Measurements from ENCODE around the gene OR6M1. TPM values are rescaled to one million over a fixed set of nuclear protein-coding genes. Genes with fewer than 3 reads are reported as not detected.

The OR6M1 gene
- not detected in 2 replicates for total RNA-seq (2014; rRNA removed; shearing (Covaris generic))

DNA sequence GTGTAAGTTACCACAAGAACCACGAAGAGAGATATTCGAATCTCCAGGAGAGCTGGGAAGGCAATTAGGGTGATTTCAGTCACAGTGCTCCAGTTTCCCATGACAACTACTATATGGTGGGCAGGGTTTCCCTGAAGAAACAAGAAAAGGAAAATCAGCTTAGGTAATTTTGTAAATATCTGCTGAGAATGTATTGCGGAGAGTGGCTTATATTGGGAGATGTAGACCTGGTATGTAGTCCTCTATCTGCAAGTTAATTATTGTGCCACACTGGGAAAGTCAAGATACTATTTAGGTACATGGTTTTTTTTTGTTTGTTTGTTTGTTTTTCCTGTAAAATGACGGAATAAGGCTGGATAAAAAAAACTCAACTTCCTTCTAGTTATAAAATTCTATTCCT lies at the start of gene OR6M1:
Gene OR6M1, minus strand, starts transcription at position 101 of the 400 bp plus-strand sequence. Its CDS starts 0 bp downstream, at position 101.
- Histone ChIP-seq H3K4me1 (replicated peaks) (no peaks in the 10 kb centered on the region), H3K9me3 (replicated peaks) (no peaks in the 10 kb centered on the region), H3K4me3 (no peak within 1 kb of the TSS), H3K27ac (no peak within 1 kb of the TSS), H3K27me3 (replicated peaks) (no peaks in the 10 kb centered on the region), H3K36me3 (no peaks in the 10 kb centered on the region)
- no peak for DNase-seq (ENCODE audit: low read depth in 1 of 2, low spot score in 2 of 2)

GRCh38 chr11:123853038-123853437 lies 46.9 kb upstream of the OR6M1 start:
- Histone ChIP-seq H3K36me3 (no peaks in the 10 kb centered on the region), H3K27ac (no peak overlapping the region), H3K4me3 (no peak overlapping the region), H3K9me3 (replicated peaks) (no peaks in the 10 kb centered on the region), H3K4me1 (replicated peaks) (no peaks in the 10 kb centered on the region), H3K27me3 (replicated peaks) (no peaks in the 10 kb centered on the region)
- no peak for DNase-seq (ENCODE audit: low read depth in 1 of 2, low spot score in 2 of 2)

DNA sequence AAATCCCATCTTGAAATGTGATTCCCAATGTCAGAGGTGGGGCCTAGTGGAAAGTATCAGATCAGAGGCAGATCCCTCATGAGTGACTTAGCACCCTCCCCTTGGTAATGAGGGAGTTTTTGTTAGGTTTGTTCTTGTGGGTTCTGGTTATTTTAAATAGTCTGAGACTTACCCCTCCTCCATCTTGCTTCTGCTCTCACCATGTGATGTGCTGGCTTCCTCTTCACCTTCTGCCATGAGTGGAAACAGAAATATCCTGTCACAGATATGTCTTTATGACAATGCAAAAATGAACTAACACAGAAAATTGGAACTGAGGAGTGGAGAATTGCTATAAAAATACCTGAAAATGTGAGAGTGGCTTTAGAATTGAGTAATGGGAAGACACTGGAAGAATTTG lies 46.2 kb upstream of the OR6M1 start:
- H3K9me3 ChIP-seq (replicated peaks): no peaks in the 10 kb centered on the region
- H3K4me3 ChIP-seq: no peak overlapping the region
- H3K27ac ChIP-seq: no peak overlapping the region
- DNase-seq (ENCODE audit: low read depth in 1 of 2, low spot score in 2 of 2): no peak
- no peaks in the 10 kb centered on the region for H3K4me1 ChIP-seq (replicated peaks)
- no peaks in the 10 kb centered on the region for H3K36me3 ChIP-seq
- no peaks in the 10 kb centered on the region for H3K27me3 ChIP-seq (replicated peaks)

DNA sequence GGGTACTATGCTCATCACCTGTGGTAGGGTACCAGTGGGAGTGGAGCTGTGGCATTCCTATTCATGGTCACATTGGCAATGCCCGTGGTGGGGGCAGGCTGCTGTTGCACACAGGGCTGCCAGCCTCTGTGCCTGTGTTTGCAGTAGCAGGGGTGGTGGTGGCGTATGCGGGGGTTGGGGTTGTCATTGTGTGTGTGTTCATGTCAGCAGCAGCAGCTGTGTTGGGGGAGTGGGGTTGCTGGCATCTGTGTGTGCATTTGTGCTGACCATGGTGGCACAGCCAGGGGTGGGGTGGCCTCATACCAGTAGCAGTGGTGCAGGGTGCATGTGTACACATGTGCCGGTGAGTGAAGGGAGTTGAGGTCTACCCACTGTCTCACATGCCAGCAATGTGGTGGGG lies 45.0 kb upstream of the OR6M1 start:
- H3K36me3 ChIP-seq: no peaks in the 10 kb centered on the region
- no peaks in the 10 kb centered on the region for H3K4me1 ChIP-seq (replicated peaks)
- no peak overlapping the region for H3K27ac ChIP-seq
- H3K9me3 ChIP-seq (replicated peaks): no peaks in the 10 kb centered on the region
- H3K4me3 ChIP-seq: no peak overlapping the region
- DNase-seq (ENCODE audit: low read depth in 1 of 2, low spot score in 2 of 2): no peak
- H3K27me3 ChIP-seq (replicated peaks): no peaks in the 10 kb centered on the region

- Histone ChIP-seq H3K4me1 (replicated peaks) (no peaks in the 10 kb centered on the region), H3K9me3 (replicated peaks) (no peaks in the 10 kb centered on the region), H3K36me3 (no peaks in the 10 kb centered on the region), H3K4me3 (no peak overlapping the region), H3K27me3 (replicated peaks) (no peaks in the 10 kb centered on the region), H3K27ac (no peak overlapping the region)
- DNase-seq (ENCODE audit: low read depth in 1 of 2, low spot score in 2 of 2): no peak
Measured at GRCh38 chr11:123841174-123841573, 35.0 kb upstream of the OR6M1 start.

DNA sequence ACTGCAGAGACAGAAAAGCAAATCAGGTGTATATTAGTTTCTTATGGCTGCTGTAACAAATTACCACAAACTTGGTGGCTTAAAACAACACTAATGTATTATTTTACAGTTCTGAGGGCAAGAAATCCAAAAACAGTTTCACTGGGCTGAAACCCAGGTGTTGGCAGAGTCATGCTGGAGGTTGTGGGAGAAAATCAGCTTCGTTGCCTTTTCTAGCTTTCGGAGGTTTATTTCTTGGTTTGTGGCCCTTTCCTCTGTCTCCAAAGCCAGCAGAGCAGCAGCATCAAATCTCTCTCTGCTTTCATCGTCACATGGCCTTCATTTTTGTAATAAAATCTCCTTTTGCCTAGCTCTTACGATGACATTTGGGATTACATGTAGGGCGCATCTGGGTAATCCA lies 33.0 kb upstream of the OR6M1 start:
- Histone ChIP-seq H3K36me3 (no peaks in the 10 kb centered on the region), H3K27ac (no peak overlapping the region), H3K27me3 (replicated peaks) (no peaks in the 10 kb centered on the region), H3K9me3 (replicated peaks) (no peaks in the 10 kb centered on the region), H3K4me3 (no peak overlapping the region), H3K4me1 (replicated peaks) (no peaks in the 10 kb centered on the region)
- no peak for DNase-seq (ENCODE audit: low read depth in 1 of 2, low spot score in 2 of 2)

DNA sequence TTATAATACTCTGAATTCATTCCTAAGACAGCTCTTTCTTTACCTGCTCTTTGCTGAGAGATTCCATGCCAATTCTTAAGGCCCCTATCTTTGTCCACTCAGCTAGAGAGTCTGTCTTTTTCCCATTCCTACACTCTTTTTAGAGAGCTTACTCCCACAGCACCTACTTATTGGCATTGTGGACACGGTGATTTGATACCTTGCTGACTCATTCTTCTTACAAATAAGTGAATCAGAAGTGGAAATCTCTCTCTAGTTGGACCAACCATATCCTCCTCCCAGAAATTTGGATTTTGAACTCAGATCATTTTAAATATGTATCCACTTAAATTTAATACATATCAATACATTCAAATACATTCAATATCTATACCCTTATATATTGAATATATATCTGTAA lies 32.5 kb upstream of the OR6M1 start:
- no peaks in the 10 kb centered on the region for H3K27me3 ChIP-seq (replicated peaks)

GRCh38 chr11:123838199-123838598 lies 32.0 kb upstream of the OR6M1 start:
- no peak overlapping the region for H3K4me3 ChIP-seq
- no peak for DNase-seq (ENCODE audit: low read depth in 1 of 2, low spot score in 2 of 2)
- H3K9me3 ChIP-seq (replicated peaks): no peaks in the 10 kb centered on the region
- no peaks in the 10 kb centered on the region for H3K36me3 ChIP-seq
- no peaks in the 10 kb centered on the region for H3K27me3 ChIP-seq (replicated peaks)
- H3K4me1 ChIP-seq (replicated peaks): no peaks in the 10 kb centered on the region
- H3K27ac ChIP-seq: no peak overlapping the region

More for the DNA sequence above, 32.5 kb upstream of the OR6M1 start:
- Histone ChIP-seq H3K9me3 (replicated peaks) (no peaks in the 10 kb centered on the region), H3K36me3 (no peaks in the 10 kb centered on the region), H3K27ac (no peak overlapping the region), H3K4me1 (replicated peaks) (no peaks in the 10 kb centered on the region), H3K4me3 (no peak overlapping the region)
- DNase-seq (ENCODE audit: low read depth in 1 of 2, low spot score in 2 of 2): no peak

- Histone ChIP-seq H3K4me1 (replicated peaks) (no peaks in the 10 kb centered on the region), H3K27me3 (replicated peaks) (no peaks in the 10 kb centered on the region), H3K4me3 (no peak overlapping the region), H3K9me3 (replicated peaks) (no peaks in the 10 kb centered on the region), H3K27ac (no peak overlapping the region), H3K36me3 (no peaks in the 10 kb centered on the region)
- DNase-seq (ENCODE audit: low read depth in 1 of 2, low spot score in 2 of 2): no peak
Measured at GRCh38 chr11:123833095-123833494, 26.9 kb upstream of the OR6M1 start.

DNA sequence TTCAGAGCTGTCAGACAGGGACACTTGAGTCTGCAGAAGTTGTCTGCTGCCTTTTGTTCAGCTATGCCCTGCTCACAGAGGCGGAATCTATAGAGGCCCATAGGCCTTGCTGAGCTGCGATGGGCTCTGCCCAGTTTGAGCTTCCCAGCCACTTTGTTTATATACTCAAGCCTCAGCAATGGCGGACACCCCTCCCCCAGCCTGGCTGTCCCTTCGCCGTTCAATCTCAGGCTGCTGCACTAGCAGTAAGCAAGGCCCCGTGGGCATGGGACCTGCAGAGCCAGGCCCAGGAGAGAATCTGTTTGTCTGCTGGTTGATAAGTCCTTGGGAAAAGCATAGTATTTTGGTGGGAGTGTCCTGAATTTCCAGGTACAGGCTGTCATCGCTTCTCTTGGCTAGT lies 23.6 kb upstream of the OR6M1 start:
- no peak overlapping the region for H3K4me3 ChIP-seq
- H3K27ac ChIP-seq: no peak overlapping the region
- H3K27me3 ChIP-seq (replicated peaks): no peaks in the 10 kb centered on the region
- no peak for DNase-seq (ENCODE audit: low read depth in 1 of 2, low spot score in 2 of 2)
- no peaks in the 10 kb centered on the region for H3K36me3 ChIP-seq
- H3K4me1 ChIP-seq (replicated peaks): no peaks in the 10 kb centered on the region
- H3K9me3 ChIP-seq (replicated peaks): no peaks in the 10 kb centered on the region

DNA sequence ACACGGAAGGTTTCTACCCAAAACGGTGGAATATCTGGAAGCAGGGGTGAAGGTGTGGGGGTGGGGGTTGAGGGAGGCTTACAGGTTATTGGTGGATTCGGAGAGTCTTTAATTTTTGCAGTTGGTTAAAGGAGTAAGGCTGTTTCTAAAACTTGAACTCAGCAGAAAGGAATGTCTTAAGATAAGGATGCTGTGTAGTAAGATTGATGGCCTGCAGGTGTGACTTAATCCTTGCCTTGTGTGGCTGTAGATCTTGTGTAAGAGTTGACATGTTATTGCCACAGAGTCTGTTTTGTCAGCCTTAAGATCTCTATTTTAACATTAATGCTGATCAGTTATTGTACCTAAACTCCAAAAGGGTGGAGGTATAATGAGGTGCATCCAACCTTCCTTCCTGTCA lies 16.4 kb upstream of the OR6M1 start:
- Histone ChIP-seq H3K36me3 (no peaks in the 10 kb centered on the region), H3K4me1 (replicated peaks) (no peaks in the 10 kb centered on the region), H3K27ac (no peak overlapping the region), H3K27me3 (replicated peaks) (no peaks in the 10 kb centered on the region), H3K9me3 (replicated peaks) (no peaks in the 10 kb centered on the region), H3K4me3 (no peak overlapping the region)
- no peak for DNase-seq (ENCODE audit: low read depth in 1 of 2, low spot score in 2 of 2)

DNA sequence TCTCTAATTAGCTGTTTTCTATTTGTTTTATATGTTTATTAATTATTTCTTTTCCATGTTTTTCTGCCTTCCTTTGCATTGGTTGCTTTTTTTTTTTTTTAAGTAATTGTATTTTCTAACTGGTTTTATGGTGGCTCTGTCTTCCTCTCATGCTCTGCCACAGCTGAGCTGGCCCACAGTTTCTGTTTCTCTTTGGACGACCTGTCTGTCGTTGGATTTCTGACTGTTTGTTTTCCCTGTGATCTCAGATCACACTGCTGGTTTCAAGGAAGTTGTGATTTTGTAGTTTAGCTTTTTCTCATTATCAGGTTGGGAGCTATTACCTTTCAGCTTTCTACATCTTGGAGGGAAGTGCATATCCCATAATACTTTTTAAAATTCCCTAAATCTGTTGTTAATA lies 15.9 kb upstream of the OR6M1 start:
- H3K4me1 ChIP-seq (replicated peaks): no peaks in the 10 kb centered on the region
- H3K36me3 ChIP-seq: no peaks in the 10 kb centered on the region
- no peak for DNase-seq (ENCODE audit: low read depth in 1 of 2, low spot score in 2 of 2)
- no peaks in the 10 kb centered on the region for H3K27me3 ChIP-seq (replicated peaks)
- H3K4me3 ChIP-seq: no peak overlapping the region
- H3K9me3 ChIP-seq (replicated peaks): no peaks in the 10 kb centered on the region
- no peak overlapping the region for H3K27ac ChIP-seq

GRCh38 chr11:123815122-123815521 lies 9.0 kb upstream of the OR6M1 start:
- Histone ChIP-seq H3K27me3 (replicated peaks) (no peaks in the 10 kb centered on the region), H3K4me1 (replicated peaks) (no peaks in the 10 kb centered on the region), H3K27ac (no peak overlapping the region), H3K36me3 (no peaks in the 10 kb centered on the region), H3K4me3 (no peak overlapping the region), H3K9me3 (replicated peaks) (no peaks in the 10 kb centered on the region)
- DNase-seq (ENCODE audit: low read depth in 1 of 2, low spot score in 2 of 2): no peak

DNA sequence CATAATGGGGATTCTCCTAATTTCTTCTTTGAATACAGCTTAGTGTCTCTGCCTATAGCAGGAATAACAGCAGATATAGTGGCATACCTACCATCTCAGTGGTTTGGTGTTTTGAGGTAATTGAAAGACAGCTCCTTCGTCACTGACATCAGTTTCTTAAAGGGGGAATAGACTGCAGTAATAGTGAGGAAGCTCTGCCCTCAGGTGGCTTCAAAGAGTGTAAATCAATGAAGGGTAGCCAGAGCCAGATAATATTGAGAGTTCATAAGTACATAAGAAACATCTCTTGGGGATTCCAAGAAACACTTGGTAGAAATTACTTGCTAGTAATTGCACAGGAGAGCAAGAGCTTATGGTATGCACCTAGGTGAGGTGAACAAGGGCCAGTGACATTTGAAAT lies 4.4 kb downstream of the OR6M1 start:
- H3K27me3 ChIP-seq (replicated peaks): no peaks in the 10 kb centered on the region
- H3K4me1 ChIP-seq (replicated peaks): no peaks in the 10 kb centered on the region
- no peak overlapping the region for H3K27ac ChIP-seq
- H3K4me3 ChIP-seq: no peak overlapping the region
- no peaks in the 10 kb centered on the region for H3K9me3 ChIP-seq (replicated peaks)
- H3K36me3 ChIP-seq: no peaks in the 10 kb centered on the region
- no peak for DNase-seq (ENCODE audit: low read depth in 1 of 2, low spot score in 2 of 2)

- H3K27ac ChIP-seq: no peak overlapping the region
- no peaks in the 10 kb centered on the region for H3K4me1 ChIP-seq (replicated peaks)
- no peaks in the 10 kb centered on the region for H3K27me3 ChIP-seq (replicated peaks)
- H3K9me3 ChIP-seq (replicated peaks): no peaks in the 10 kb centered on the region
- no peak overlapping the region for H3K4me3 ChIP-seq
- H3K36me3 ChIP-seq: no peaks in the 10 kb centered on the region
- DNase-seq (ENCODE audit: low read depth in 1 of 2, low spot score in 2 of 2): no peak
Measured at GRCh38 chr11:123800036-123800435, 6.1 kb downstream of the OR6M1 start.

All from SJSA1 (cell line).